ENCODE measurements around the gene DUSP1.

The DUSP1 gene

DNA sequence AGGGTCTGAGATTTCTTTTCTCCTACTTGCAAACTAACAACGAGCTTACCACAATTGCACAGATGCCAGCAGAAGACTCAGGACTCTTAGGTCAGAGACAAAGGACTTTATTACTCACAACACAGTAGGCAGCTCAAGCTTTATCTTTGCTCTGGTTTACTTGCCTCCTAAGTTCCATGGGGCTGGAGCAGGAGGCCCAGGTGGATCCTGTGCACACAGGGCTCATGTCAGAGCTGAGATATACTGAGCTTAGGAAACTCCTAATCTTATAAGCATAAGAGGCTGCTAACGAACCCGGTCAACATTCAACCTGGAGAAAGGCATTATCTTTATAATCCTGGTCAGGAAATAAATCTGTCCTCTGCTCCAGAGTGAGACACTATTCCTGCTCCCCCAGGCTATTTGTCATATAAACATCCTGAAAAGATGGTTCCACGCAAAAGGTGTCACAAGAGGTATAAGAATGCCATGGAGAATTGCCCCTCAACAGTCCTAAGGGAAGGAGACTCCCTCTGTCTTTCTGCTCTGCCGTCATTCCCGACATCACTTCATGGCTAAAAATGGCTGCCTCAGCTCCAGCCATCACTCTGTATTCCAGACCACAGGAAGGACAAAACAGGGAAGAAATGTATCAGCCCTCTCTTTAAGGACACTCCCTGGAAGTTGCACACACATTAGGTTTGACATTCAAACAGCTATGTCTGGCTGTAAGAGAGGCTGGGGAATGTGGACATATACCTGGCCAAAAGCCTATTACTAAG lies 16.2 kb downstream of the DUSP1 start:
- TF ChIP-seq NFIC (IDR thresholded peaks at IDR 0.05) (no peak), FOXM1 (IDR thresholded peaks at IDR 0.05; ENCODE audit: borderline replicate concordance, low read depth) (no peak), TEAD4 (IDR thresholded peaks at IDR 0.05) (no peak), EGR1 (IDR thresholded peaks at IDR 0.05) (no peak), YY1 (IDR thresholded peaks at IDR 0.05; ENCODE audit: low read depth) (no peak), TAF1 (IDR thresholded peaks at IDR 0.05; ENCODE audit: low read depth) (no peak), CREB1 (IDR thresholded peaks at IDR 0.05; ENCODE audit: low read depth) (no peak), EP300 (IDR thresholded peaks at IDR 0.05; ENCODE audit: borderline replicate concordance) (no peak), ZBTB7A (IDR thresholded peaks at IDR 0.05; ENCODE audit: low read depth) (no peak), RAD21 (IDR thresholded peaks at IDR 0.05; ENCODE audit: low read depth) (no peak), CEBPB (IDR thresholded peaks at IDR 0.05) (no peak), TCF12 (IDR thresholded peaks at IDR 0.05; ENCODE audit: low read depth) (no peak)
- TF ChIP-seq, protein P1, sequence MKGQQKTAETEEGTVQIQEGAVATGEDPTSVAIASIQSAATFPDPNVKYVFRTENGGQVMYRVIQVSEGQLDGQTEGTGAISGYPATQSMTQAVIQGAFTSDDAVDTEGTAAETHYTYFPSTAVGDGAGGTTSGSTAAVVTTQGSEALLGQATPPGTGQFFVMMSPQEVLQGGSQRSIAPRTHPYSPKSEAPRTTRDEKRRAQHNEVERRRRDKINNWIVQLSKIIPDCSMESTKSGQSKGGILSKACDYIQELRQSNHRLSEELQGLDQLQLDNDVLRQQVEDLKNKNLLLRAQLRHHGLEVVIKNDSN (IDR thresholded peaks at IDR 0.05) = no peak
- TF ChIP-seq, protein P2, sequence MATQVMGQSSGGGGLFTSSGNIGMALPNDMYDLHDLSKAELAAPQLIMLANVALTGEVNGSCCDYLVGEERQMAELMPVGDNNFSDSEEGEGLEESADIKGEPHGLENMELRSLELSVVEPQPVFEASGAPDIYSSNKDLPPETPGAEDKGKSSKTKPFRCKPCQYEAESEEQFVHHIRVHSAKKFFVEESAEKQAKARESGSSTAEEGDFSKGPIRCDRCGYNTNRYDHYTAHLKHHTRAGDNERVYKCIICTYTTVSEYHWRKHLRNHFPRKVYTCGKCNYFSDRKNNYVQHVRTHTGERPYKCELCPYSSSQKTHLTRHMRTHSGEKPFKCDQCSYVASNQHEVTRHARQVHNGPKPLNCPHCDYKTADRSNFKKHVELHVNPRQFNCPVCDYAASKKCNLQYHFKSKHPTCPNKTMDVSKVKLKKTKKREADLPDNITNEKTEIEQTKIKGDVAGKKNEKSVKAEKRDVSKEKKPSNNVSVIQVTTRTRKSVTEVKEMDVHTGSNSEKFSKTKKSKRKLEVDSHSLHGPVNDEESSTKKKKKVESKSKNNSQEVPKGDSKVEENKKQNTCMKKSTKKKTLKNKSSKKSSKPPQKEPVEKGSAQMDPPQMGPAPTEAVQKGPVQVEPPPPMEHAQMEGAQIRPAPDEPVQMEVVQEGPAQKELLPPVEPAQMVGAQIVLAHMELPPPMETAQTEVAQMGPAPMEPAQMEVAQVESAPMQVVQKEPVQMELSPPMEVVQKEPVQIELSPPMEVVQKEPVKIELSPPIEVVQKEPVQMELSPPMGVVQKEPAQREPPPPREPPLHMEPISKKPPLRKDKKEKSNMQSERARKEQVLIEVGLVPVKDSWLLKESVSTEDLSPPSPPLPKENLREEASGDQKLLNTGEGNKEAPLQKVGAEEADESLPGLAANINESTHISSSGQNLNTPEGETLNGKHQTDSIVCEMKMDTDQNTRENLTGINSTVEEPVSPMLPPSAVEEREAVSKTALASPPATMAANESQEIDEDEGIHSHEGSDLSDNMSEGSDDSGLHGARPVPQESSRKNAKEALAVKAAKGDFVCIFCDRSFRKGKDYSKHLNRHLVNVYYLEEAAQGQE (IDR thresholded peaks at IDR 0.05; ENCODE audit: low read depth) = no peak
- TF ChIP-seq, protein P3, sequence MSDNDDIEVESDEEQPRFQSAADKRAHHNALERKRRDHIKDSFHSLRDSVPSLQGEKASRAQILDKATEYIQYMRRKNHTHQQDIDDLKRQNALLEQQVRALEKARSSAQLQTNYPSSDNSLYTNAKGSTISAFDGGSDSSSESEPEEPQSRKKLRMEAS (IDR thresholded peaks at IDR 0.05) = no peak

DNA sequence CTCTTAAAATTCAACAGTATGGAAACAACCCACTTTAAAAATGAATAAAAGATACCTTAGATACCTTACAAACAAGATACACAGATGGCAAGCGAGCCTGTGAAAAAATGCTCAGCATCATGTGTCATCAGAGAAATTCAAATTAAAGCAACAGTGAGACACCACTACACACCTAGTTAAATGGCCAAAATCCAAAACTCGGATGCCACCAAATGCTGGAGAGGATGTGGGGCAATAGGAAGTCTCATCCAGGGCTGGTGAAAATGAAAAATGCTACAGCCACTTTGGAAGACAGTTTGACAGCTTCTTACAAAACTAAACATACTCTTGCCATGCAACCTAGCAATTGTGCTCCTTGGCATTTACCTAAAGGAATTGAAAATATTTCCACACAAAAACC lies 17.9 kb downstream of the DUSP1 start:
- TF ChIP-seq TAF1 (IDR thresholded peaks at IDR 0.05; ENCODE audit: low read depth) (no peak), TCF12 (IDR thresholded peaks at IDR 0.05; ENCODE audit: low read depth) (no peak), TEAD4 (IDR thresholded peaks at IDR 0.05) (no peak), ZBTB7A (IDR thresholded peaks at IDR 0.05; ENCODE audit: low read depth) (no peak), EP300 (IDR thresholded peaks at IDR 0.05; ENCODE audit: borderline replicate concordance) (no peak), FOXM1 (IDR thresholded peaks at IDR 0.05; ENCODE audit: borderline replicate concordance, low read depth) (no peak)
- TF ChIP-seq, protein P1 (IDR thresholded peaks at IDR 0.05) = no peak
- TF ChIP-seq, protein P3 (IDR thresholded peaks at IDR 0.05) = no peak
- TF ChIP-seq, protein P2 (IDR thresholded peaks at IDR 0.05; ENCODE audit: low read depth) = no peak

DNA sequence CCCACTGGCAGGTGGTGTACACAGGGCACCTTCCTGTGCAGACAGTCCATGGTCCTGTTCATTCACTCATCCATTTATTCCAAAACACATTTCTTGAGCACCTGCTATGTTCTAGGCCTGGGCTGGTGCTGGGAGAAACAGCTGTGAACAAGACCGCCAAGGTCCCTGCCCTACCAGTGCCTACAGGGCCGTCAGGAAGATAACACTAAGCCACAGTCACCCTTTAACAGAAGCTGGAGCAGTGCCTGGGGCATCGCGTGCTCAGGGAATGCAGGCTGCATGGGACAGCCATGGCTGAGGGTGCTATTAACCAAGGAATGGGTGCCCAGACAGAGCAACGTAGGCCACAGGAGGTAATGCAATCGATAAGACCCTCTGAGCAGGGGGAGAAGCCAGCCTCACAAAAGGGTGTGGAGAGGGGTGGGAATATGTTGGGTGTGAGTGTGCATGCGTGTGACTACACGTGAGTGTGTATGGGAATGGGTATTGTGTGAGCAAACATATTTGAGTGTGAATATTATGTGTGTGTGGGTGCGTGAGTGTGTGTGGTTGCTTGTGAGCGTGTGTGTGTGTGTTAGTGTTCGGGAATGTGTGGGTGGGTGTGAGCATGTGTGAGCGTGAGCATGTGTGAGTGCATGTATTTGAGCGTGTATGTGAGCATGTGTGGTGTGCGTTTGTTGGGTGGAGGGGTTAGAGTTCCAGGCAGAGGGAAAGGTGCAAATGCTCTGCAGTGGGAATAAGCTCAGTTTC lies 19.1 kb downstream of the DUSP1 start:
- TF ChIP-seq NFIC (IDR thresholded peaks at IDR 0.05) (no peak), ZBTB7A (IDR thresholded peaks at IDR 0.05; ENCODE audit: low read depth) (no peak), CEBPB (IDR thresholded peaks at IDR 0.05) (no peak), RAD21 (IDR thresholded peaks at IDR 0.05; ENCODE audit: low read depth) (no peak), TEAD4 (IDR thresholded peaks at IDR 0.05) (no peak)

DNA sequence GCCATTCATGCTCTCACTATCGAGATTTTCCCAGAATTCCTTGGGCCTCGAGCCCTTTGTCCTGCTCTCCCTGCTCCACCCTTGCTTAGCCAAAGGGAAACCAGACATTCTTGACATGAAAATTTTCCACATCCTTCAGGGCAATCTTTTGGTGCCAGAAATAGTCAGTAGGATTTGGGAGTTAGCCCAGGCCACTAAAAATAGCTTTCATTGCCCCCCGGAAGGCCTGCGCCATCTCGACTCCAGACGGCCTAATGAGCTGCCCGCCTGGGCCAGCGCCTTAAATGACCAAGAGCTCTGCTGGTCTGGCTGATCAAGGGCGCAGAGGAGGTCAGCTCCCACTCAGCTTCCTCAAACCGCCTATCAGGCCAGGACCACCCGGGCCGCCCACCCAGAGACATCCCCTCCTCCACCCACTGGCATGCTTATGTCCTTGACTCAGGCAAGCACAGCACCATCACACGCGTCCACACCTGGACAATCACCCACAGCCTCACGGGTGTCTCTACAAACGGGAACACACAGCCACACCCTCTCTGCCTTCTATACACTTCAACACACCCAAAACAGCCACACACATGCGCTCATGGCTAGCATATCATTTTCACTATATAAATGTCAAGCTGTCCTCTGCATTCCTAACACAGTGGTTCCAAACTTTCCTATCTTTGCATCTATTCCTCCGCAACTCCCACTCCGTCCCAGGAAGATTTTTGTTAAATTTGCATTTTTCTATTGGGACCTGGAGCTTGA lies 20.9 kb downstream of the DUSP1 start:
- TF ChIP-seq FOXM1 (IDR thresholded peaks at IDR 0.05; ENCODE audit: borderline replicate concordance, low read depth) (no peak), CREB1 (IDR thresholded peaks at IDR 0.05; ENCODE audit: low read depth) (no peak), TAF1 (IDR thresholded peaks at IDR 0.05; ENCODE audit: low read depth) (no peak), NFIC (IDR thresholded peaks at IDR 0.05) (no peak), YY1 (IDR thresholded peaks at IDR 0.05; ENCODE audit: low read depth) (no peak), TCF12 (IDR thresholded peaks at IDR 0.05; ENCODE audit: low read depth) (no peak), CEBPB (IDR thresholded peaks at IDR 0.05) (no peak), EP300 (IDR thresholded peaks at IDR 0.05; ENCODE audit: borderline replicate concordance) (no peak), RAD21 (IDR thresholded peaks at IDR 0.05; ENCODE audit: low read depth) (no peak), ZBTB7A (IDR thresholded peaks at IDR 0.05; ENCODE audit: low read depth) (no peak), EGR1 (IDR thresholded peaks at IDR 0.05) (no peak), TEAD4 (IDR thresholded peaks at IDR 0.05) (no peak)
- TF ChIP-seq, protein P3 (IDR thresholded peaks at IDR 0.05) = no peak
- TF ChIP-seq, protein P1 (IDR thresholded peaks at IDR 0.05) = no peak
- TF ChIP-seq, protein P2 (IDR thresholded peaks at IDR 0.05; ENCODE audit: low read depth) = no peak

Measured in Ishikawa (cell line).